Prostate gland (tissue), 2 donors: ENCODE data around the gene ACP1.

Experiments used
- CTCF ChIP-seq, 4 experiments: fragments of 200-600 bp in 2 of 4; fragments of 450-650 bp in 2 of 4; sonication (generic) in 2 of 4; IDR thresholded peaks; 1 replicate in 3 of 4; 2 replicates in 1 of 4; pipeline ENCODE4 v1.5.1; 2016 to 2019; ENCODE audit warnings: antibody characterized with exemption in 4 of 4, mild to moderate bottlenecking in 2 of 4, moderate library complexity in 2 of 4
- POLR2A ChIP-seq: fragments of 450-650 bp; IDR thresholded peaks from one replicate; pipeline ENCODE4 v1.6.1; 2016; ENCODE audit warnings: antibody characterized with exemption, mild to moderate bottlenecking

- TF ChIP-seq POLR2A (no peak), CTCF (IDR thresholded peaks at IDR 0.05) (no peak)
Measured at GRCh38 chr2:286774-287392, 22.1 kb downstream of the ACP1 start.
